Activated CD8-positive, alpha-beta memory T cell treated with anti-CD3 and anti-CD28 coated beads for 24 hours (primary cell): ENCODE data around the gene DCC.

Source experiments
- DNase-seq: peaks from one replicate; pipeline ENCODE4 v3.0.0-alpha.2; 2020

Gene DCC

GRCh38 chr18:53115876-53116585 lies 776.0 kb downstream of the DCC start:
- DNase-seq, result no peak

GRCh38 chr18:53117851-53118250 lies 777.9 kb downstream of the DCC start:
- DNase-seq, result no peak

- no peak for DNase-seq
Measured at GRCh38 chr18:53126210-53126609, 786.2 kb downstream of the DCC start.

GRCh38 chr18:53131001-53131400 lies 791.0 kb downstream of the DCC start:
- no peak for DNase-seq

- no peak for DNase-seq
Measured at GRCh38 chr18:53134711-53135110, 794.7 kb downstream of the DCC start.

- DNase-seq, result no peak
Measured at GRCh38 chr18:53135654-53136053, 795.7 kb downstream of the DCC start.

GRCh38 chr18:53139746-53140500 lies 799.9 kb downstream of the DCC start:
- DNase-seq, result no peak

- DNase-seq, result no peak
Measured at GRCh38 chr18:53142005-53142404, 802.0 kb downstream of the DCC start.

- DNase-seq, result no peak
Measured at GRCh38 chr18:53147472-53147871, 807.5 kb downstream of the DCC start.

- no peak for DNase-seq
Measured at GRCh38 chr18:53148123-53148522, 808.1 kb downstream of the DCC start.

GRCh38 chr18:53152476-53152875 lies 812.5 kb downstream of the DCC start:
- no peak for DNase-seq

GRCh38 chr18:53153281-53153680 lies 813.3 kb downstream of the DCC start:
- no peak for DNase-seq

- DNase-seq, result no peak
Measured at GRCh38 chr18:53153800-53154199, 813.8 kb downstream of the DCC start.

- no peak for DNase-seq
Measured at GRCh38 chr18:53165770-53166169, 825.8 kb downstream of the DCC start.

- DNase-seq, result no peak
Measured at GRCh38 chr18:53169346-53169745, 829.3 kb downstream of the DCC start.

- no peak for DNase-seq
Measured at GRCh38 chr18:53191634-53192033, 851.6 kb downstream of the DCC start.

GRCh38 chr18:53193870-53194269 lies 853.9 kb downstream of the DCC start:
- no peak for DNase-seq

GRCh38 chr18:53219853-53220252 lies 879.9 kb downstream of the DCC start:
- DNase-seq, result no peak

- no peak for DNase-seq
Measured at GRCh38 chr18:53224128-53224778, 884.3 kb downstream of the DCC start.

- DNase-seq, result no peak
Measured at GRCh38 chr18:53225567-53226325, 885.7 kb downstream of the DCC start.

- no peak for DNase-seq
Measured at GRCh38 chr18:53234610-53235009, 894.6 kb downstream of the DCC start.

GRCh38 chr18:53241161-53241560 lies 901.2 kb downstream of the DCC start:
- DNase-seq, result no peak

- no peak for DNase-seq
Measured at GRCh38 chr18:53253789-53254188, 913.8 kb downstream of the DCC start.
